GM23248 (cell line): Measurements from ENCODE around the gene CARD8. TPM values are rescaled to one million over a fixed set of nuclear protein-coding genes. Genes with fewer than 3 reads are reported as not detected.
"Not testable (repeated sequence)": the region's sequence is repeated elsewhere in the genome, so short reads cannot be mapped to it uniquely, and the experiment has no call there.

ENCODE experiments used
- DNase-seq: peaks from one replicate; pipeline ENCODE4 v3.0.0-alpha.2; 2015
- H2AFZ ChIP-seq: fragments of 200-600 bp; sonication (generic); 2 replicates; pipeline ENCODE4 v1.6.1; 2016; ENCODE audit warnings: antibody characterized with exemption
- H3F3A ChIP-seq: fragments of 200-600 bp; sonication (generic); 2 replicates; pipeline ENCODE4 v1.6.1; 2016; ENCODE audit warnings: mild to moderate bottlenecking, antibody characterized with exemption, mixed run types; ENCODE audit not compliant: insufficient read depth
- H3K27ac ChIP-seq: fragments of 200-600 bp; sonication (generic); 2 replicates; pipeline ENCODE4 v1.5.1; 2016; ENCODE audit warnings: mild to moderate bottlenecking
- H3K27me3 ChIP-seq: fragments of 200-600 bp; sonication (generic); replicated peaks from 2 replicates; pipeline ENCODE4 v1.6.1; 2016; ENCODE audit warnings: mild to moderate bottlenecking; ENCODE audit not compliant: insufficient read depth
- H3K36me3 ChIP-seq: fragments of 200-600 bp; sonication (generic); 2 replicates; pipeline ENCODE4 v1.6.1; 2016; ENCODE audit warnings: low read depth, mild to moderate bottlenecking
- H3K4me1 ChIP-seq: fragments of 200-600 bp; sonication (generic); 2 replicates; pipeline ENCODE4 v1.6.1; 2016; ENCODE audit warnings: mild to moderate bottlenecking; ENCODE audit not compliant: insufficient read depth
- H3K4me2 ChIP-seq: fragments of 200-600 bp; sonication (generic); one replicate; pipeline ENCODE4 v1.6.1; 2016; ENCODE audit warnings: mild to moderate bottlenecking; ENCODE audit not compliant: unreplicated experiment
- H3K4me3 ChIP-seq: fragments of 200-600 bp; sonication (generic); 2 replicates; pipeline ENCODE4 v1.5.1; 2016; ENCODE audit warnings: mild to moderate bottlenecking
- H3K79me2 ChIP-seq: fragments of 200-600 bp; sonication (generic); 2 replicates; pipeline ENCODE4 v1.6.1; 2016; ENCODE audit warnings: mild to moderate bottlenecking; ENCODE audit not compliant: insufficient read depth
- H3K9ac ChIP-seq: fragments of 200-600 bp; sonication (generic); 2 replicates; pipeline ENCODE4 v1.6.1; 2016; ENCODE audit warnings: mild to moderate bottlenecking
- H3K9me2 ChIP-seq: fragments of 200-600 bp; sonication (generic); 2 replicates; pipeline ENCODE4 v1.6.1; 2016; ENCODE audit warnings: mixed run types, mild to moderate bottlenecking, moderate library complexity; ENCODE audit not compliant: insufficient read depth
- H3K9me3 ChIP-seq: fragments of 200-600 bp; sonication (generic); one replicate; pipeline ENCODE4 v1.6.1; 2017; ENCODE audit warnings: low read depth
- H4K20me1 ChIP-seq: fragments of 200-600 bp; sonication (generic); 2 replicates; pipeline ENCODE4 v1.6.0; 2016; ENCODE audit not compliant: insufficient read depth
- EZH2 ChIP-seq: fragments of 200-600 bp; sonication (generic); IDR thresholded peaks from 2 replicates; pipeline ENCODE4 v1.6.1; 2018; ENCODE audit warnings: antibody characterized with exemption, mild to moderate bottlenecking; ENCODE audit not compliant: insufficient read depth, poor library complexity, severe bottlenecking
- EZH2phosphoT487 ChIP-seq: fragments of 200-600 bp; sonication (generic); IDR thresholded peaks from 2 replicates; pipeline ENCODE4 v1.6.1; 2018; ENCODE audit warnings: antibody characterized with exemption, moderate library complexity, mild to moderate bottlenecking, low read depth; ENCODE audit not compliant: insufficient read depth
- WGBS, 2 experiments: methylation state at CpG; one replicate each; pipeline ENCODE4 v1.1.6; 2015 to 2017; ENCODE audit warnings: low lambda C conversion rate in 2 of 2, low coverage in 1 of 2; ENCODE audit errors: missing lambda C conversion rate in 2 of 2; 5-methylcytosine and 5-hydroxymethylcytosine counted together
- in situ Hi-C: fragments of 300-500 bp; cut with MboI; formaldehyde crosslinking; loops from 2 replicates; pipeline ENCODE4 v1.15.0; 2020
- polyA plus RNA-seq: library from polyadenylated mRNA; unstranded; fragments of >200 nt; fragmentation: Nextera tagmentation; extraction: Ambion mirVana; gene quantifications from 2 replicates; pipeline ENCODE4 v1.2.1, GENCODE V29; 2016
- total RNA-seq: library from RNA; depleted of rRNA; stranded (reverse); fragments of >200 nt; shearing (Covaris generic); gene quantifications from 2 replicates; pipeline ENCODE4 v1.2.3, GENCODE V29; 2014

CARD8 gene
- total and polyA plus RNA-seq, 2 experiments from 2014 or later, result 6.3 to 12.9 TPM

DNA sequence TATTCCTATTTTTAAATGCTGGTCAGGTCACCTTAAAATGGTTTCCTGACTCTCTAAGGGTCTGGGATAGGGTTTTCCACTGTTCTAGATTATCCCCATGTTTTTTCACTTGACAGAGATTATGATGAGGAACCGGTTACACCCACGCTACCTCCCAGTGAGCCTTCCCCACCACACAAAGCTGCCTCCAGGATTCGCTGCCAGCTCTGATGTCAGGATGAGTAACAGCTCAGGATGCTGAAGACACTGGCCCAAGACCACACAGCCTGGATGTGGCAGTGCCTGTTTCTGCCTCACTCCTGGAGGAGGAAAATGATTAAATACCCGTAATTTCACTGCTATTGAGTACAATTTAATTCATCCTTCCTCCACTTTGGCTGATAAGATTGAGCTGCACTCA, 37.1 kb upstream of the CARD8 start:
- WGBS, 2 experiments, result 1 to 7% methylated on average over 4 of the region's 4 CpGs
- no peaks in the 10 kb centered on the region for H3K79me2 ChIP-seq
- no peaks in the 10 kb centered on the region for H3K9me2 ChIP-seq
- no peak overlapping the region for H2AFZ ChIP-seq
- H3K27me3 ChIP-seq, result no peaks in the 10 kb centered on the region
- in situ Hi-C loops, result no loop called here
- H4K20me1 ChIP-seq, result no peaks in the 10 kb centered on the region
- H3K36me3 ChIP-seq, result no peaks in the 10 kb centered on the region
- no peaks in the 10 kb centered on the region for H3K9me3 ChIP-seq
- no peak for TF ChIP-seq EZH2
- TF ChIP-seq EZH2phosphoT487, result no peak
- DNase-seq, result peak; percentile 97
- H3K4me3 ChIP-seq, result no peak overlapping the region
- H3K27ac ChIP-seq, result no peak overlapping the region
- no peak overlapping the region for H3K9ac ChIP-seq
- peaks cover 10% of the 10 kb centered on the region; the same call in 1 of the 2 replicates for H3F3A ChIP-seq
- H3K4me1 ChIP-seq, result peaks cover 13% of the 10 kb centered on the region
- H3K4me2 ChIP-seq, result peak overlapping the region; percentile 10

DNA sequence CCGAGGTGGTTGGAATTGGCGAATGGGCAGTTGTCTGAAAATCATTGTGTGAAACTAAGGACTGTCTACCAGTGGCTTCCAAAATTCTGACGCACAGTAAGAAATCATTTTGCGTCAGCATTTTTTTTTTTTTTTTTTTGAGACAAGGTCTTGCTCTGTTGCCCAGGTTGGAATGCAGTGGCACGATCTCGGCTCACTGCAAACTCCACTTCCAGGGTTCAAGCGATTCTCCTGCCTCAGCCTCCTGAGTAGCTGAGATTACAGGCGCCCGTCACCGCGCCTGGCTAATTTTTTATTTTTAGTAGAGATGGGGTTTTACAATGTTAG, 35.7 kb upstream of the CARD8 start:
- H3K27me3 ChIP-seq, H3K79me2 ChIP-seq, H3F3A ChIP-seq, H3K9ac ChIP-seq, H3K36me3 ChIP-seq, DNase-seq, H3K9me2 ChIP-seq, H4K20me1 ChIP-seq, H3K9me3 ChIP-seq, in situ Hi-C loops, H3K27ac ChIP-seq: not testable (repeated sequence)
- Histone ChIP-seq H3K4me2 (peak overlapping the region; percentile 93), H3K4me3 (0 out of 2 replicates have a peak overlapping the region, but pooled peaks have one; percentile 79), H3K4me1 (peaks cover 13% of the 10 kb centered on the region), H2AFZ (peak overlapping the region; percentile 95)
- 9 to 12% methylated on average over 11 of the region's 11 CpGs for WGBS, 2 experiments

GRCh38 chr19:48290771-48291488, 35.2 kb upstream of the CARD8 start:
- Histone ChIP-seq H3F3A (peaks cover 10% of the 10 kb centered on the region; the same call in 1 of the 2 replicates), H3K4me1 (peaks cover 13% of the 10 kb centered on the region), H2AFZ (peak overlapping the region; percentile 95), H3K4me2 (peak overlapping the region; percentile 93), H3K9me2 (no peaks in the 10 kb centered on the region), H3K79me2 (no peaks in the 10 kb centered on the region), H4K20me1 (no peaks in the 10 kb centered on the region), H3K27me3 (no peaks in the 10 kb centered on the region), H3K36me3 (no peaks in the 10 kb centered on the region), H3K9ac (peak overlapping the region; percentile 50), H3K4me3 (peak overlapping the region; percentile 79), H3K27ac (no peak overlapping the region), H3K9me3 (no peaks in the 10 kb centered on the region)
- 0 to 1% methylated on average over 35 to 45 of the region's 45 CpGs for WGBS, 2 experiments
- peak; percentile 85 for DNase-seq
- in situ Hi-C loops, result no loop called here
- TF ChIP-seq EZH2phosphoT487 (no peak), EZH2 (no peak)

DNA sequence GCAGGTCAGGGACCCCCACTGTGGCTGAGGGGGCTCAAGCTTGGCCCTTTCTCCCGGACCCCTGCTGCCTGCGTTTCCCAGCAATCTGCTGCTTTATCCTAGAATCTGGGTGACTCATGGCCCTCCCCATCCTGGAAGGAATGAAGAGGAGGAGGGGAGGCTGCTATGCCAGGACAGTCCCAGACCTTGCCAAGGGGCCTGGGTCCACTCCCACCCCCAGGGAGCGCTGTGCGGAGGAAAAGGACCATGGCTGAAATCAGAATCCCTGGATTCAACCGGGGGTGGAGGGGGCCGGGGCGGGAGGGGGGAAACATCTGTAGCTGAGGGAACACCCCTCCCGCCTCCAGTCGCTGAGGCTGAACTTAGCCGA, 34.7 kb upstream of the CARD8 start:
- H3K27me3 ChIP-seq, result no peaks in the 10 kb centered on the region
- H4K20me1 ChIP-seq, result no peaks in the 10 kb centered on the region
- in situ Hi-C loops, result no loop called here
- no peaks in the 10 kb centered on the region for H3K79me2 ChIP-seq
- H3F3A ChIP-seq, result peaks cover 10% of the 10 kb centered on the region; the same call in 1 of the 2 replicates
- H3K9ac ChIP-seq, result no peak overlapping the region
- no peaks in the 10 kb centered on the region for H3K9me3 ChIP-seq
- peaks cover 13% of the 10 kb centered on the region for H3K4me1 ChIP-seq
- H3K4me2 ChIP-seq, result peak overlapping the region; percentile 93
- peak overlapping the region; percentile 79 for H3K4me3 ChIP-seq
- no peaks in the 10 kb centered on the region for H3K9me2 ChIP-seq
- peak overlapping the region; percentile 95 for H2AFZ ChIP-seq
- 1 to 4% methylated on average over 5 to 10 of the region's 10 CpGs for WGBS, 2 experiments
- no peak for TF ChIP-seq EZH2
- no peak overlapping the region for H3K27ac ChIP-seq
- no peaks in the 10 kb centered on the region for H3K36me3 ChIP-seq
- peak; percentile 70 for DNase-seq

GRCh38 chr19:48287748-48288147, 32.0 kb upstream of the CARD8 start:
- Histone ChIP-seq H3K4me1 (peaks cover 9% of the 10 kb centered on the region), H3K27ac (no peak overlapping the region), H3K9me3 (no peaks in the 10 kb centered on the region), H3F3A (0 out of 2 replicates have a peak, but pooled peaks cover 3% of the 10 kb centered on the region), H3K79me2 (no peaks in the 10 kb centered on the region), H3K36me3 (no peaks in the 10 kb centered on the region), H3K27me3 (no peaks in the 10 kb centered on the region), H2AFZ (no peak overlapping the region), H4K20me1 (no peaks in the 10 kb centered on the region), H3K4me3 (no peak overlapping the region), H3K9ac (no peak overlapping the region), H3K9me2 (no peaks in the 10 kb centered on the region), H3K4me2 (no peak overlapping the region)
- 85 to 88% methylated on average over 3 of the region's 3 CpGs for WGBS, 2 experiments
- TF ChIP-seq EZH2phosphoT487 (no peak), EZH2 (no peak)
- in situ Hi-C loops, result no loop called here
- DNase-seq, result no peak
